Pancreas (tissue), 10 donors: ENCODE measurements around the gene PLXDC2. TPM values are rescaled to one million over a fixed set of nuclear protein-coding genes. Genes with fewer than 3 reads are reported as not detected.

Experiments
- ATAC-seq, 4 donors: fragments of 200-7000 bp; cut with Tn5 transposase; one replicate each; pipeline versions ENCODE4 v1.8.0 to v1.9.1; 2020; ENCODE audit warnings: mild to moderate bottlenecking in 4 of 4, moderate library complexity in 4 of 4
- DNase-seq, 6 donors: peaks; one replicate each; pipeline ENCODE4 v3.0.0-alpha.2; 2020
- FAIRE-seq: peaks from 2 replicates; lab custom pipeline; 2012; peaks lifted over from hg19 to GRCh38; lab: Jason Lieb, UNC
- H3K27ac ChIP-seq, 4 donors: fragments of 200-600 bp; sonication (generic); 1 replicate in 3 of 4; 2 replicates in 1 of 4; pipeline versions ENCODE4 v1.5.0 to v1.8.0; 2020
- H3K27me3 ChIP-seq, 4 donors: fragments of 200-600 bp; one replicate each; pipeline ENCODE4 v1.8.0; 2021
- H3K36me3 ChIP-seq, 3 donors: fragments of 200-600 bp; sonication (generic) in 1 of 3; one replicate each; pipeline versions ENCODE4 v1.5.0 to v1.8.0; 2020 to 2021
- H3K4me1 ChIP-seq, 3 donors: fragments of 200-600 bp; one replicate each; pipeline ENCODE4 v1.8.0; 2021
- H3K4me3 ChIP-seq, 4 donors: fragments of 200-600 bp; sonication (generic) in 2 of 4; one replicate each; pipeline versions ENCODE4 v1.5.0 to v1.8.0; 2020 to 2021
- H3K9me3 ChIP-seq, 4 donors: fragments of 200-600 bp; one replicate each; pipeline ENCODE4 v1.8.0; 2021
- CTCF ChIP-seq, 4 donors: fragments of 200-600 bp; sonication (generic) in 3 of 4; IDR thresholded peaks; one replicate each; pipeline versions ENCODE4 v1.5.0 to v1.8.0; 2021; ENCODE audit warnings: antibody characterized with exemption in 4 of 4
- WGBS, 2 donors: extraction: QIAGEN DNeasy Blood & Tissue Kit; methylation state at CpG; one replicate each; pipeline ENCODE4 v1.1.7; 2013; 5-methylcytosine and 5-hydroxymethylcytosine counted together
- intact Hi-C, 3 donors: fragments of 100-400 bp; cut with DNase I; formaldehyde crosslinking; loops; one replicate each; pipeline versions ENCODE4 v1.11.1 to v1.14.2; 2022
- polyA plus RNA-seq, 2 donors: library from polyadenylated mRNA; stranded (reverse); fragments of 200-250 nt; gene quantifications; one replicate each; pipeline ENCODE4 v1.2.3, GENCODE V29; 2013
- total RNA-seq, 6 donors: library from RNA; stranded (reverse); fragmentation: NEBNext Ultra II Directional in 4 of 6; extraction: Animal tissue kit (Norgen Biotek cat#: 25700) in 4 of 6; gene quantifications; one replicate each; pipeline versions ENCODE4 v1.2.1 to v1.2.4, GENCODE V29; 2021 to 2023
- donor health status: healthy with polysubstance abuse.
- donor health status: DM: no; HTN: no; CAD: no; lungs with moderate emphysema.
- donor health status: DM: no; HTN: no; CAD: no.
- donor health status: control.
- donor health status: control.
- donor health status: Bipolar disorder and iron deficiency.
- donor health status: DM: yes; HTN: yes; CAD: no.
- donor health status: DM: no; HTN: no; CAD: no.
- donor health status: DM: no; HTN: no; CAD: no.
- donor health status: DM: yes; HTN: yes; CAD: no.

Gene PLXDC2
- total and polyA plus RNA-seq, 8 donors: 1.5 to 48.5 (median 4.3) TPM

- H3K27me3 ChIP-seq: no peaks in the 10 kb centered on the region
- no peak for TF ChIP-seq CTCF (IDR thresholded peaks at IDR 0.05)
- no peak overlapping the region for H3K4me3 ChIP-seq
- no peaks in the 10 kb centered on the region for H3K4me1 ChIP-seq
- WGBS, 2 donors: 28 to 35% methylated on average over 2 of the region's 2 CpGs
- no peak overlapping the region for H3K27ac ChIP-seq
- no peak for DNase-seq
- no peak for ATAC-seq
- no peak for FAIRE-seq
- H3K36me3 ChIP-seq: no peaks in the 10 kb centered on the region
- intact Hi-C loops: no loop called here
- no peaks in the 10 kb centered on the region for H3K9me3 ChIP-seq
Measured at GRCh38 chr10:20058135-20058534, 241.9 kb downstream of the PLXDC2 start.

GRCh38 chr10:20059084-20059835, 243.0 kb downstream of the PLXDC2 start:
- ATAC-seq (peak in 3 of 4 donors; percentile 35 to 41 (median 36)), FAIRE-seq (no peak), DNase-seq (no peak)
- Histone ChIP-seq H3K9me3 (no peaks in the 10 kb centered on the region), H3K27ac (no peak overlapping the region), H3K36me3 (no peaks in the 10 kb centered on the region), H3K4me1 (no peaks in the 10 kb centered on the region), H3K27me3 (no peaks in the 10 kb centered on the region), H3K4me3 (no peak overlapping the region)
- no peak for TF ChIP-seq CTCF (IDR thresholded peaks at IDR 0.05)
- 20% methylated on average over 3 of the region's 3 CpGs for WGBS, 2 donors
- intact Hi-C loops: no loop called here

GRCh38 chr10:20065814-20066213, 249.6 kb downstream of the PLXDC2 start:
- FAIRE-seq: no peak
- DNase-seq: no peak

GRCh38 chr10:20073167-20073566, 256.9 kb downstream of the PLXDC2 start:
- Histone ChIP-seq H3K9me3 (no peaks in the 10 kb centered on the region), H3K27ac (no peak overlapping the region), H3K27me3 (no peaks in the 10 kb centered on the region), H3K4me3 (no peak overlapping the region), H3K36me3 (no peaks in the 10 kb centered on the region), H3K4me1 (no peaks in the 10 kb centered on the region)
- WGBS, 2 donors: 54 to 71% methylated on average over 2 of the region's 2 CpGs
- intact Hi-C loops: no loop called here
- no peak for ATAC-seq
- DNase-seq: no peak
- FAIRE-seq: no peak
- TF ChIP-seq CTCF (IDR thresholded peaks at IDR 0.05): no peak

More at GRCh38 chr10:20065814-20066213, 249.6 kb downstream of the PLXDC2 start:
- Histone ChIP-seq H3K27ac (no peak overlapping the region), H3K4me1 (no peaks in the 10 kb centered on the region), H3K27me3 (no peaks in the 10 kb centered on the region), H3K4me3 (no peak overlapping the region), H3K36me3 (no peaks in the 10 kb centered on the region), H3K9me3 (no peaks in the 10 kb centered on the region)
- TF ChIP-seq CTCF (IDR thresholded peaks at IDR 0.05): no peak
- no peak for ATAC-seq
- 78 to 88% methylated on average over 6 of the region's 6 CpGs for WGBS, 2 donors
- intact Hi-C loops: no loop called here

- no peaks in the 10 kb centered on the region for H3K9me3 ChIP-seq
- no peak overlapping the region for H3K4me3 ChIP-seq
- WGBS, 2 donors: 45 to 55% methylated on average over 1 of the region's 1 CpG
- no peak overlapping the region for H3K27ac ChIP-seq
- H3K36me3 ChIP-seq: no peaks in the 10 kb centered on the region
- DNase-seq: no peak
- no peak for TF ChIP-seq CTCF (IDR thresholded peaks at IDR 0.05)
- no peak for FAIRE-seq
- intact Hi-C loops: no loop called here
- H3K27me3 ChIP-seq: no peaks in the 10 kb centered on the region
- H3K4me1 ChIP-seq: no peaks in the 10 kb centered on the region
- no peak for ATAC-seq
Measured at GRCh38 chr10:20075713-20076112, 259.5 kb downstream of the PLXDC2 start.
